ENCODE results near the gene ANO4.

Gene ANO4

DNA sequence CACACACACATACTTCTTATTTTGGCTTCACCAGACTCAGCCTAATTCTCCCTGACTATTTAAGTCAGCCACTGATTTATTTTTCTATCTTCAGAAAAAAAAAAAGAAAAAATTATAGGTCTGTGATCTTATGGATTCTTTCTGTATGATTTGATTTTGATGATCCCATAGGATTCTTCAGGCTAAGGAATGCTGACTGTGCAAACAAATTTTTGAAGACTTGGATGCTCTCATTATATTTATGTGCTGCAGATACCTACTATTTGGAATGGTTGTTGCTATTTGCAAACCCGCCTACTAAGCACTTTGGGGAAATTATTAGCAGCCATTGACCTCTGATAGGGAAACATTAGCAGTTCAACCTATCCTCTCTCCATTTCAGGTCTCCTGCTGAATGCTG is 4.0 kb upstream of the ANO4 start:
- Histone ChIP-seq H3K36me3 (ENCODE audit: insufficient read depth, low read length) (no peaks in the 10 kb centered on the region), H3K9ac (ENCODE audit: low read depth, low read length) (no peak overlapping the region)

GRCh38 chr12:100793182-100793581 is 1.4 kb upstream of the ANO4 start:
- Histone ChIP-seq H3K9ac (ENCODE audit: low read depth, low read length) (no peak overlapping the region), H3K9me3 (replicated peaks; ENCODE audit: low read length) (no peaks in the 10 kb centered on the region), H3K4me1 (ENCODE audit: control insufficient read depth, insufficient read depth, low read length) (peaks cover 8% of the 10 kb centered on the region), H3K4me3 (ENCODE audit: low read length) (no peak overlapping the region), H3K27me3 (ENCODE audit: control insufficient read depth, insufficient read depth, low read length) (no peaks in the 10 kb centered on the region), H3K36me3 (ENCODE audit: insufficient read depth, low read length) (no peaks in the 10 kb centered on the region), H3K4me2 (ENCODE audit: low read length) (peak overlapping the region; percentile 25)

More for the DNA sequence above, 4.0 kb upstream of the ANO4 start:
- Histone ChIP-seq H3K9me3 (replicated peaks; ENCODE audit: low read length) (no peaks in the 10 kb centered on the region), H3K27me3 (ENCODE audit: control insufficient read depth, insufficient read depth, low read length) (no peaks in the 10 kb centered on the region), H3K4me2 (ENCODE audit: low read length) (no peak overlapping the region), H3K4me3 (ENCODE audit: low read length) (no peak overlapping the region), H3K4me1 (ENCODE audit: control insufficient read depth, insufficient read depth, low read length) (peaks cover 8% of the 10 kb centered on the region)

- Histone ChIP-seq H3K27me3 (ENCODE audit: control insufficient read depth, insufficient read depth, low read length) (no peaks in the 10 kb centered on the region), H3K4me3 (ENCODE audit: low read length) (no peak overlapping the region), H3K9me3 (replicated peaks; ENCODE audit: low read length) (no peaks in the 10 kb centered on the region), H3K4me1 (ENCODE audit: control insufficient read depth, insufficient read depth, low read length) (peaks cover 11% of the 10 kb centered on the region), H3K9ac (ENCODE audit: low read depth, low read length) (no peak overlapping the region), H3K4me2 (ENCODE audit: low read length) (no peak overlapping the region), H3K36me3 (ENCODE audit: insufficient read depth, low read length) (no peaks in the 10 kb centered on the region)
These were observed 711 bp downstream of the ANO4 start for GRCh38 chr12:100795174-100795799.

DNA sequence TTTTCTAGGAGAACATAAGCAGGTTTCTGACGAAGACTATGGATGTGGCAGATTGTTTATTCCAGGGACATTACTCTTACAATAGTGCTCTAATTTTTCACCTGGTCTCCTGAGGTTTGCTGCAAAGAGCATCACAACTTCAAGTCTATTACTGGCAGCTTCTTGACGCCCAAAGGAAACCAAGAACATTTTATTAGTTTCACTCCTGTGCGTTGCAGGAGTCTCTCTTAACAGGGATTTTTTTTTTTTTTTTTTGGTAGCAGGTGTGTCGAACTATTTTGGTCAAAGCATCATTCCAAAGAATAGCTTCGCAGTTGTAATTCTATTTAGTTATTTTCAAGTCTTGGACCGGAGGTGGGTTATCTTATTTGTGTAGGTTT is 1.2 kb downstream of the ANO4 start:
- H3K27me3 ChIP-seq (ENCODE audit: control insufficient read depth, insufficient read depth, low read length), result no peaks in the 10 kb centered on the region
- no peak overlapping the region for H3K4me3 ChIP-seq (ENCODE audit: low read length)
- peaks cover 11% of the 10 kb centered on the region for H3K4me1 ChIP-seq (ENCODE audit: control insufficient read depth, insufficient read depth, low read length)
- H3K4me2 ChIP-seq (ENCODE audit: low read length), result no peak overlapping the region
- H3K9ac ChIP-seq (ENCODE audit: low read depth, low read length), result no peak overlapping the region
- no peaks in the 10 kb centered on the region for H3K36me3 ChIP-seq (ENCODE audit: insufficient read depth, low read length)
- no peaks in the 10 kb centered on the region for H3K9me3 ChIP-seq (replicated peaks; ENCODE audit: low read length)

DNA sequence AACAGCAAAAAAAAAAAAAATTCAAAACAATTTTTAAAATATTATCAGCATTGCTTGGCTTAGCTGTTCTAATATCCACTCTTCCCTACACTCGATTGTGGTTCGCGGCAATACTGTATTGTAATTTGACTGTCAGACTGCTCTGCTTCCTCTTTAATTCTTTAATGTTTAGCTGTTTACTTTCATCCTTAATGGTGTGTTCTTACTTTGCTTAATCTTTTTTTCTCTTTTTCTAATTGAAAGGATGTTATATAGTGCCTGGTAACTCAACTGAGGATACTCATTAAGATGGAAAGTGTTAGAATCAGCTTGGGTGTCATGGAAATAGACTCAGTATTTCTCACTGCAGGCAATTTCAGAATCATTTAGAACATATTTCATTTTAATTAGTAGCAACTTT is 2.0 kb downstream of the ANO4 start:
- H3K4me1 ChIP-seq (ENCODE audit: control insufficient read depth, insufficient read depth, low read length), result peaks cover 11% of the 10 kb centered on the region
- no peak overlapping the region for H3K9ac ChIP-seq (ENCODE audit: low read depth, low read length)
- H3K9me3 ChIP-seq (replicated peaks; ENCODE audit: low read length), result no peaks in the 10 kb centered on the region
- no peaks in the 10 kb centered on the region for H3K36me3 ChIP-seq (ENCODE audit: insufficient read depth, low read length)
- H3K4me2 ChIP-seq (ENCODE audit: low read length), result no peak overlapping the region
- no peak overlapping the region for H3K4me3 ChIP-seq (ENCODE audit: low read length)
- H3K27me3 ChIP-seq (ENCODE audit: control insufficient read depth, insufficient read depth, low read length), result no peaks in the 10 kb centered on the region

- Histone ChIP-seq H3K4me1 (ENCODE audit: control insufficient read depth, insufficient read depth, low read length) (peaks cover 11% of the 10 kb centered on the region), H3K27me3 (ENCODE audit: control insufficient read depth, insufficient read depth, low read length) (no peaks in the 10 kb centered on the region), H3K9me3 (replicated peaks; ENCODE audit: low read length) (no peaks in the 10 kb centered on the region), H3K9ac (ENCODE audit: low read depth, low read length) (no peak overlapping the region), H3K36me3 (ENCODE audit: insufficient read depth, low read length) (no peaks in the 10 kb centered on the region), H3K4me3 (ENCODE audit: low read length) (no peak overlapping the region), H3K4me2 (ENCODE audit: low read length) (no peak overlapping the region)
These were observed 2.7 kb downstream of the ANO4 start for GRCh38 chr12:100797246-100797645.

DNA sequence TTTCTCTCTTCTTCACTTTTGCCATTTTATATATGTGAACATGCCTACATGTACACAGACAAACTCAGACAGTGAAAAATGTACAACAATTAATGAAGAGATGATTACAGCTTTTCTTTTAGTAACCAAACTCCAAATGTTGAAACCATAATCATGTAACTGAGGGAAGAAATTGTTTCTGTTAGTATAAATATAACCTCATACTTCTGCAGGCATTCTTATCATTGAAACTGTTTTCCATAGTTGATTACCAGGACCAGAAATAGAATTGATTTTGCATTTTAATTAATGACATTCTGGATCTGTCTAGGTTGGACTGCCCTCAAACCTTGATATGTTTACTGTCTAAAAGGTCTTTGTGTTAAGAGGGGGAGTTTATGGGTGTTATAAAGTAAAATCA is 3.2 kb downstream of the ANO4 start:
- Histone ChIP-seq H3K9me3 (replicated peaks; ENCODE audit: low read length) (no peaks in the 10 kb centered on the region), H3K4me2 (ENCODE audit: low read length) (no peak overlapping the region), H3K4me3 (ENCODE audit: low read length) (no peak overlapping the region), H3K36me3 (ENCODE audit: insufficient read depth, low read length) (no peaks in the 10 kb centered on the region), H3K4me1 (ENCODE audit: control insufficient read depth, insufficient read depth, low read length) (peaks cover 11% of the 10 kb centered on the region), H3K9ac (ENCODE audit: low read depth, low read length) (no peak overlapping the region), H3K27me3 (ENCODE audit: control insufficient read depth, insufficient read depth, low read length) (no peaks in the 10 kb centered on the region)

- peaks cover 9% of the 10 kb centered on the region for H3K4me1 ChIP-seq (ENCODE audit: control insufficient read depth, insufficient read depth, low read length)
- H3K4me3 ChIP-seq (ENCODE audit: low read length), result no peak overlapping the region
- no peak overlapping the region for H3K4me2 ChIP-seq (ENCODE audit: low read length)
- H3K27me3 ChIP-seq (ENCODE audit: control insufficient read depth, insufficient read depth, low read length), result no peaks in the 10 kb centered on the region
- no peaks in the 10 kb centered on the region for H3K9me3 ChIP-seq (replicated peaks; ENCODE audit: low read length)
- H3K9ac ChIP-seq (ENCODE audit: low read depth, low read length), result no peak overlapping the region
- H3K36me3 ChIP-seq (ENCODE audit: insufficient read depth, low read length), result no peaks in the 10 kb centered on the region
These were observed 3.9 kb downstream of the ANO4 start for GRCh38 chr12:100798286-100799160.

DNA sequence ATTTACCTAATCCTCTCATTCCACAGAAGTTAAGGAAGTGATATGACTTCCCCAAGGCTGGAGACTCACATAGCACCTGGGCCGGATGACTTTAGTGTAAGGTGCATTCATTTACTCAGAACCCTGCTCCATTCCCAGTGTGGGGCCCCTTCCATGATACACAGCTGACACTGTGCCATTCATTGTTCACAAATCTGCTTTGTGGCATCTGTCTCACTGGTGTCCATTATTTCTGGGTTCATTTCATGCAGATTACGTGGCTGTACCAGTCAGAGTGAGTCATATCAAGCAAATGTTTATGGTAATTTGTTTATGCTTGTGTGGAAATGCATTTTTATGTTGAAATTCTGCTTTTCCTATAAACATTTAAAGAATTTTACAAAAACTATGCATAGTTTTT is 5.2 kb downstream of the ANO4 start:
- no peak overlapping the region for H3K9ac ChIP-seq (ENCODE audit: low read depth, low read length)
- no peaks in the 10 kb centered on the region for H3K36me3 ChIP-seq (ENCODE audit: insufficient read depth, low read length)
- H3K4me1 ChIP-seq (ENCODE audit: control insufficient read depth, insufficient read depth, low read length), result peaks cover 7% of the 10 kb centered on the region
- no peaks in the 10 kb centered on the region for H3K27me3 ChIP-seq (ENCODE audit: control insufficient read depth, insufficient read depth, low read length)
- H3K9me3 ChIP-seq (replicated peaks; ENCODE audit: low read length), result no peaks in the 10 kb centered on the region
- no peak overlapping the region for H3K4me3 ChIP-seq (ENCODE audit: low read length)
- H3K4me2 ChIP-seq (ENCODE audit: low read length), result no peak overlapping the region

GRCh38 chr12:100800723-100801122 is 6.1 kb downstream of the ANO4 start:
- no peaks in the 10 kb centered on the region for H3K27me3 ChIP-seq (ENCODE audit: control insufficient read depth, insufficient read depth, low read length)
- peaks cover 4% of the 10 kb centered on the region for H3K4me1 ChIP-seq (ENCODE audit: control insufficient read depth, insufficient read depth, low read length)
- no peaks in the 10 kb centered on the region for H3K9me3 ChIP-seq (replicated peaks; ENCODE audit: low read length)
- no peak overlapping the region for H3K4me2 ChIP-seq (ENCODE audit: low read length)
- no peaks in the 10 kb centered on the region for H3K36me3 ChIP-seq (ENCODE audit: insufficient read depth, low read length)
- H3K9ac ChIP-seq (ENCODE audit: low read depth, low read length), result no peak overlapping the region
- no peak overlapping the region for H3K4me3 ChIP-seq (ENCODE audit: low read length)

- Histone ChIP-seq H3K9me3 (replicated peaks; ENCODE audit: low read length) (no peaks in the 10 kb centered on the region), H3K4me3 (ENCODE audit: low read length) (no peak overlapping the region), H3K27me3 (ENCODE audit: control insufficient read depth, insufficient read depth, low read length) (no peaks in the 10 kb centered on the region), H3K36me3 (ENCODE audit: insufficient read depth, low read length) (no peaks in the 10 kb centered on the region), H3K4me1 (ENCODE audit: control insufficient read depth, insufficient read depth, low read length) (peaks cover 4% of the 10 kb centered on the region), H3K9ac (ENCODE audit: low read depth, low read length) (no peak overlapping the region), H3K4me2 (ENCODE audit: low read length) (no peak overlapping the region)
These were observed 6.7 kb downstream of the ANO4 start for GRCh38 chr12:100801320-100801719.

GRCh38 chr12:100808777-100809176 is 14.2 kb downstream of the ANO4 start:
- H3K36me3 ChIP-seq (ENCODE audit: insufficient read depth, low read length), result no peaks in the 10 kb centered on the region
- H3K9ac ChIP-seq (ENCODE audit: low read depth, low read length), result no peak overlapping the region
- no peaks in the 10 kb centered on the region for H3K27me3 ChIP-seq (ENCODE audit: control insufficient read depth, insufficient read depth, low read length)
- no peaks in the 10 kb centered on the region for H3K4me1 ChIP-seq (ENCODE audit: control insufficient read depth, insufficient read depth, low read length)
- no peaks in the 10 kb centered on the region for H3K9me3 ChIP-seq (replicated peaks; ENCODE audit: low read length)
- no peak overlapping the region for H3K4me3 ChIP-seq (ENCODE audit: low read length)
- no peak overlapping the region for H3K4me2 ChIP-seq (ENCODE audit: low read length)

Measured in skeletal muscle satellite cell (primary cell).